GM21717 (cell line): Measurements from ENCODE around the gene SPRYD3.
"Not testable (repeated sequence)": the region's sequence is repeated elsewhere in the genome, so short reads cannot be mapped to it uniquely, and the experiment has no call there.

Source experiments
- ATAC-seq: cut with Tn5 transposase; IDR thresholded peaks from one replicate; pipeline ENCODE4 v1.9.1; 2021; ENCODE audit warnings: mild to moderate bottlenecking, moderate library complexity; ENCODE audit not compliant: unreplicated experiment

Gene SPRYD3

DNA sequence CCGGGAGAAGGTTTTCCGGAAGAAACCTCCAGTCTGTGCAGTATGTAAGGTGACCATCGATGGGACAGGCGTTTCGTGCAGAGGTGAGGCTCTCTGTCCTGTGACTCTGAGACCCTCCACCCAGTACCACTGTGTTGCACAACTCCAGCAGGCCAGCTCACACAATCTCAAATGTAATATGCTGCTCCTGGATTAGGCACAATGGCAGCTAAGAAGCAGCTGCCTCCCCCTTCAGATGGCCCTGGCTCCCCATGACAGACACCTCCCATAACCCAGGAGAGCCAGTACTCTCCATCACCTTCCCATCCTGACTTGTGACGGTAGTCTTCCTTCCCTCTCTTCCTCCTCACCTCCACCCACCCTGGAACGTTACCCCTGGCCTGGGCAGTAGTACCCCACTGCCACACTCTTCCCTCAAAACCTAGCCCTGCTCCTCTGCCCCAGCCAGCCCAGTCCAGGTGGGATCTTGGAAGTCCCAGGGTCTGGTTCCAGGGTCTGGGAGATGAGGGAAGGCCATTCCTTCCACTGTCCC is 27.2 kb downstream of the SPRYD3 start:
- ATAC-seq = no peak

DNA sequence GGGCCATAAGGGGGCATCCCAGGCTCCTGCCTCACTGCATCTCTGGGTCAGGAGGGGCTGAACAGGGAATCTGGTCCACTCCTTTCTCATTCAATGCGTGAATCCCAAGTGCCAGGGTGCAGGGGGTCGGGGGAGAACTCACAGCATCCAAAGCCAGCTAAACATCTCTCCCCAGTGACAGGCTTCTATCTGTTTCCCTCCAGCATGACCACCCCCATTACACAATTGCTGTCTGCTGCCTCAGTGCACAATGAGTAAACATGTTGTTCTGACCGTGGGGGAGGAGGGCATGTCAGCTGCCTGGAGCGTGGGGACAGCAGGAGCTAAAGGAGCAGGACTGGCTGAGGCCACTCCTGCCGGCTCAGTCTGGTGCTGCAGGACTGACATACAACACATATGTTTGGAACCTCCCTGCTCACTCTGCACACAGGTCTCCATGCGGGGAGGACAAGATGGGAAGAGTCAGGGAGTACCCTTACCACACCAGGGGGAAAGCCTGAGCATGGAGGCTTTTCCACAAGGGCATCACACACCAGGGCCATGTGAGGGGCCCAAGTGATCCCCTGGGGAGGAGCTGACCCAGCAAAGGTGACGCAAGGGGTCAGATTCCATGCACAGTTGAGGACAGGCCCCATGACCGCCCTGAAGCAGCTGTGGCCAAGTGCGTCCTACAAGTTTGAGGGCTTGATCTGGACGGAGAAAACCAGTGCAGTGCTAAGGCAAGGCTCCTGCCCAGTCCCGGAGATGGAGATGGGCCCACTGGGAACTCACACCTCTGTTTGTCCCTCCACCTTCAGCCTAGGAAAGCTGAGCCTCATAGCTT is 27.9 kb downstream of the SPRYD3 start:
- no peak for ATAC-seq

DNA sequence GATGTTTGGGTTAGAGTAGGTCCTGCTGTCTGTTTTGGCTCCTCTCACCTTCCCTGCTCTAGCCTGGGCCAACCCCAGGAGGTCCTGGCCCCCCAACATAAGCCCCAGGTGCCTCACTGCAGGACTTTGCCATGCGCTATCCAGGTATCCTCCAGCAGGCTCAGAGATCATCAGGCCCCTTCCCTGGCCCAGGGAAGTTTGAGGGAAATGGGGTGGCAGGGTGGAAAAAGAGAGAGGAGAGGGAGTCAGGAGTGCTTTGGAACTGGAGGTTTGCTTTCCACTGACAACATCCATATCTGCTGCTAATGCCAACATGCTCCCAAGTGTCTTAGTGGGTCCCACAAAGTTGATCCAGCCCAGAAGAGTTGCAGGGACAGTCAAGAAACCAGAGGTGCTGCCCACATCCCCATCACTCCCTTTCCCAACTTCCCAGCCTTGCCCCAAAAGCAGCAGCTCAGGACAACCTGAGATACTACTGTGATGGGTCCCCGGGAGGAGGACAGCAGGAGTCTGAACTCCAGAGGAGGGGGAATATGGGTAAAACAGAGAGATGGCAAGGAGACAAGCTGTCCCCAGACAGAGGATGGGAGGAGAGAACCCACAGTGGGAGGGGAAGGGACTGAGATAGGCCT is 28.6 kb downstream of the SPRYD3 start:
- no peak for ATAC-seq

DNA sequence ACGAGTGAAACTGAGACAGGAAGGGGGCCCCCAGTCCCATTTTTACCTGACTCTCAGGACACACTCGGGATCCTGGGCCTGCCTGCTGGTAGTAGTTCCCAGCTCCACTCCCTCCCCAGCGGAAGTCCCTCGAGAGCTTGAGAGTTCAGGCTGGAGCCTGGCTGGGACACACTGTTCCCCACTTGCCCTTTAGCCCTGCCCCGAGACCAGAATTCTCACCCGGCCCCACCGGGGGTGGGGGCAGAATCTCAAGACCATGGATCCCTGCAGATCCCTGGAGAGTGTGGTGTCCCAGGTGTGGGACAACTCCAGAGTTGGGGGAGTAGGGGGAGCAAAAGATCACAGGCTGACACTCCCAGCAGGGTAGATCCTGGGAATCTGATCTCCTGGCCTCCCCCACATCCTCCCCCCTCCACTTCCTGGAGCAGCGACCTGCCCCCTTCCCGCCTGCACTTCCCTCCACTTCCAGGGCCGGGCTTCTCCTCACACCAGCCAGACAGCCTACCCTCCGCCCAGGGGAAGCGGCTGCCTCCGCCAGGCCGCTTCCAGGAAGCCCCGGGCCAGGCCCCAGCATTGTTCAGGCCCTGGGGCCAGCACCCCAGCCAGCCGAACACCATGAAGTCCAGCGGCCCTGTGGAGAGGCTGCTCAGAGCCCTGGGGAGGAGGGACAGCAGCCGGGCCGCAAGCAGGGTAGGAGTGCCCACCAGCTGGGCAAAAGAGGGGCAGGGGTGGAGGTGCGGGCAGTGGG is 29.4 kb downstream of the SPRYD3 start, which contains the start of gene TNS2:
Gene TNS2 (plus strand): TSS at position 495 of the 748 bp plus-strand sequence. CDS start 121 bp downstream, at position 616.
- ATAC-seq = no peak

- no peak for ATAC-seq
Measured at GRCh38 chr12:53048780-53049401, 30.3 kb downstream of the SPRYD3 start.

DNA sequence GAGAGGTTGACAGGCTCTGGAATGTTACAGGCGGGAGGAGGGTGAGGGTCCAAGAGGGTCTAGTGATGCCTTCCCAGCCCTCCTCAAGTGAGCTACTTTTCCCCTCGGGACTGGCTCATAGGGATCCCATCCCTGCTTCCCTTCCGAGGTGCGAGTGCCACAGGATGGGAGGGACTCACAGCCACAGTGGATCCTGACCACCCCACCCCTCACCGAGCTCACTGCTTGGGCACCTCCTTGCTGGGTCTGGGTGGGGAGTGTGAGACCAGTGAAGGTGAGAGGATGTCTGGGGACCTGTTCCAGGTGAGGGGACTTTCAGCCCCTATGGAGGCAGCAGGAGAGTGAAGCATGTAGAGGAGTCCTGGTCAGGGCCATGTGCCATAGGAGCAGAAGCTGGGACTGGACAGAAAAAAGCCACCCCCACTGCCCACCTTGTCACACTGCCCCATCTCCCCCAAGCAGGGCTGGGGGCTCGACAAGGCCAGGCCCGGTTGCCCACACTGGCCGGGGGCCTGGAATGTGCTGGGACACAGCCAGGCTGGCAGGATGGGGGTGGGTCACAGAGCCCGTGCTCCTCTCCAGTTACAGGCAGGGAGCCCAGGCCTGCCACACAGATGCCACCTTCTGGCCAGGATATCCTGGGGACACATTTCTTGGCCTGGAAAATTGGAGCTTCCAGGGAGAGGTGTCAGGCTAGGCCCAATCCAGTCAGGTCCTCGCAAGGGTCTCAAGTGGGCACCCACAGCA is 31.0 kb downstream of the SPRYD3 start:
- no peak for ATAC-seq

GRCh38 chr12:53047221-53048032 is 31.8 kb downstream of the SPRYD3 start:
- ATAC-seq = peak; percentile 41

- peak; percentile 29 for ATAC-seq
Measured at GRCh38 chr12:53046655-53047220, 32.5 kb downstream of the SPRYD3 start.

DNA sequence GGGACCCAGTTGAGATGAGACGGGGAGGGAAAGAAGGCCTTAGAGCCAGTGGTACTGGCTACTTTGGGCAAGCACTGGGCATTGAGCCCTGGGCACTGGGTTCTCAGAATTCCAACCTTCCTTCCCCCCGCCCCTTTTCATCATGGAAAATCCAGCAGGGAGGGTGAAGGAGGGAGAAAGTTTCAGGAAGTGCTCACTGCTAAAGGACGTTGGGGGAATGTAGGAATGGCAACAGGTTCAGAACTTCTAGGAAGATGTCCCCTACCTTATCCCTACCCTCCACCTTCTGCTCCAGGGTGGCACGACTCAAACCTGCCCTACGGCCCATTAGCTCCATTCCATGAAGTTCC is 33.5 kb downstream of the SPRYD3 start:
- ATAC-seq = no peak

DNA sequence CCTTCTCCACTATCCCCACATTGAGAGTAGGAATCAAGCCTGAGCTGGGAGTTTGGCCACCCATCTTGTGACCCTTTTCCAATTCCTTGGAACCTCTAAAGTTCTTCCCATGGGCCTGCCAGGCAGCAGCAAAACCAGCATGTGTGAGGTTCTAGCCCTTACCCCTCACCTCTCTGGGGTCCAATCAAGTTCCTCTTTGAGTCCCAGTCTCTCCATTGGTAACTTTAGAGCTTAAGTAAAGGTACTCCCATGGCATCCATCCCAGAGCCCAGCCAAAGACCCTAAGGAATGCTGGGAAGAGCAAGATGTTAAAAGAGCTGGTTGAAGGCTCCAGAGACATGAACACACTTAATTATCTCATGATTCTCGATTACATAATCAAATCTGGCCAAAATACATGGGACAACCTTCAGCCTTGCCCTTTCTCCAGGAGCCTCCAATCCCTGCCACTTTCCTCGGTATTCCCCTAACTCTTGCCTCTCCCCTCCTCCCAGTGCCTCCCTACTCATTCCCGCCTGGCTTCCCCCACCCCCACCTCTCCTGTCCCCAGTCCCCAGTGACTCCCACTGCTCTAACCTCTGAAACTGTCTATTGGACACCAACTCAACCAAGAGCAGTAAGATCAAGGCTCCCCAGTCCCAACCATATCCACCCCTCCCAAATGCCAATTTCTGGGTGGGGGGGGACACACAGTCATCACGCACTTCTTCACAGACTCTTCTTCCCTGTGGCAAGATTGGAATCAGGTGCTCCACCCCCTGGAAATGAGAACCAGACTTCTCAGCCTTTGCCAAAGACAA is 34.1 kb downstream of the SPRYD3 start:
- no peak for ATAC-seq

DNA sequence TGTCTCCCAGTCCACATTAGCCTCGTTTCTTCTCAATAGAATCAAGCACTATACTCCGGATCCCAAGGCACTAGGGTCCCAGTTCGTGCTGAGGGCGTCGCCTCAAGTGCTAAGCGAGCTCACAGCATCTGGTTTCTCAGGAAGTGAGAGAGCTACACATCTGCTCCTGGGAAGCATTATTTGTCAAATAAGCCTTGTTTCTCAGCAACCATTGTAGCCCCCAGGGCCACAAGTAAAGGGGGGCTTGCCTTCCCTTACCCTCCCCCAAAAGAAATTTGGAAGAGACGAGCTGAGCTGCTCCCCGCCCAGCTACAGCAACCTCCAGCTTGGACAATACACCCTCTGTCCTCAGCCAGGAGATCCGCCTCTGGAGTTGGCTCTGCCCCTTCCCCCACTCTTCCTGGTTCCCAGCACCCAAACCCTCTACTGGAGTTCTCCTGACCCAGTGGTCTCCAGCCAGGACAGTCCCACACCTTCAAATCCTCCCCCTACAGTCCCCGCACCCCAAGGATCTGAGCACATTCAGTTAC is 35.1 kb downstream of the SPRYD3 start:
- ATAC-seq = no peak

GRCh38 chr12:53042607-53043454 is 36.4 kb downstream of the SPRYD3 start:
- ATAC-seq = no peak

DNA sequence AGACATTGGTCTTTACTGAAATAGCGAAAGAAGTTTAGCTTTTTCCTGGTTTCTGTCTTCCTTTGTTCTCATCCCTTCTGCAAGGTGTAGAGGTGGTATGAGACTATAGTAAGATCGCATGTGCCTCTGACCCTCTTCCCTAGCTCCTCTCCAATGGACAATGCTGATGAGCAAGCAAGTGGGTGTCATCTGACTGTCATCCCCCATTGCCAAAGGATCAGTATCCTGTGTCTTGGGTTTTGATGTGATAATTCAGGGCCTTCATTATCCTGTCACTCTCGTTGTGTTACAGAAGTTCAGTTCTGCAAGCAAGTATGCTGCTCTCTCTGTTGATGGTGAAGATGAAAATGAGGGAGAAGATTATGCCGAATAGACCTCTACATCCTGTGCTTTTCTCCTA is 39.3 kb downstream of the SPRYD3 start:
- ATAC-seq = no peak

GRCh38 chr12:53036802-53037201 is 42.4 kb downstream of the SPRYD3 start:
- no peak for ATAC-seq

GRCh38 chr12:53034459-53034858 is 44.7 kb downstream of the SPRYD3 start:
- no peak for ATAC-seq

DNA sequence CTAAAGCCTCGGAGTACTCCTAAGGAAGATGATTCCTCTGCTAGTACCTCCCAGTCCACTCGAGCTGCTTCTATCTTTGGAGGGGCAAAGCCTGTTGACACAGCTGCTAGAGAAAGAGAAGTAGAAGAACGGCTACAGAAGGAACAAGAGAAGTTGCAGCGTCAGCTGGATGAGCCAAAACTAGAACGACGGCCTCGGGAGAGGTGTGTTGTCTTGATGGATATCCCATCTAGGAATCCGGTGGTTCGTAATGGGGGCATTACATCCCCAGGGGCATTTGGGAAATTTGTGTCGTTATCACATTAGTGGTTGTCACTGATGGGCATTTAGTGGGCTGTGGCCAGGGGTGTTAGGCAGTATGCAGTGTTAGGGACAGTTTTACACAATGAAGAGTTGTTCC is 45.4 kb downstream of the SPRYD3 start:
- ATAC-seq = not testable (repeated sequence)

GRCh38 chr12:53031616-53032015 is 47.6 kb downstream of the SPRYD3 start:
- ATAC-seq = no peak
